Measurements from ENCODE around the gene OR2T2.
"Not testable (repeated sequence)": the region's sequence is repeated elsewhere in the genome, so short reads cannot be mapped to it uniquely, and the experiment has no call there.

The OR2T2 gene

DNA sequence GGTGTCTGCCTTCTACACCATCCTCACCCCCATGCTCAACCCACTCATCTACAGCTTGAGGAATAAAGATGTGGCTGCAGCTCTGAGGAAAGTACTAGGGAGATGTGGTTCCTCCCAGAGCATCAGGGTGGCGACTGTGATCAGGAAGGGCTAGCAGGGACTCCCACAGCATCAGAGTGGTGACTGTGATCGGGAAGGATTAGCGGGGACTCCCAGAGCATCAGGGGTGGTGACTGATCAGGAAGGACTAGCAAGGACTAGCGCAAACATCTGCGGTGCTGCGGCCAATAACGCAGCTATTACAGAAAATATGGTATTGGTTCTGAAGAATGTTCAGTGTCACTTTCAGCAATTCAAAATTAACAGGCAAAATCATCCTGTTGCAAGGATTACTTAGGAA lies 8.2 kb downstream of the OR2T2 start:
- DNase-seq, result not testable (repeated sequence)

DNA sequence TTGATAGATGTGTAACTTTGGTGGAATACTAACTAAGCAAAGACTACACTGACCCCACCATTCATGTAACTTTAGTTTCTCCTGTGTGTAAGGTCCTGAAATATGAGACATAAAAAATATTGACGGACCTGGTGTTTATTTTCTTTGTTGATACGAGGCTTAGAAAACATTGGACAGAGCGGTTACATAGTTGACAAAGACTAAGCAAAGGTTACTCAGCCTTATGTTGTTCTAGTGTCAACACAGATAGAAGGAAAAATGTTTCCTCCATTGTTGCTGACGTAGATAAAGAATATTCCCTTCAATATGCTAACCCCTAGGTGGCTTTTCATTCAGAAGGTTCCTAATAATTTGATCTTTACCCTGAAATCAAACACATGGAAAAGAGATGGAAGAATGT lies 9.6 kb downstream of the OR2T2 start:
- DNase-seq, result not testable (repeated sequence)

DNA sequence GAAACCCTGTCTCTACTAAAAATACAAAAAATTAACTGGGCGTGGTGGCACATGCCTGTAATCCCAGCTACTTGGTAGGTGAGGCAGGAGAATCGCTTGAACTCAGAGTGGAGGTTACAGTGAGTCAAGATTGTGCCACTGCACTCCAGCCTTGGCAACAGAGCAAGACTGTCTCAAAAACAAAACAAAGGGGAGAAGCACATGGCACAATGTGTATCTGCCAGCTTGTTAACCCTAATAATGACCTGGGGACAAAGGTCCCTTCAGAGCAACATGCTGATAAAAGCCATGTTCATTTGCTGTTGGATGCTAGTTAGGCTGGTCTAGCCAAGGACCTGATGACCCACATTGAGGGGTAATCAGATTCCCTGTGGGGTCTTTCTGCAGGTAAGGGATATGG lies 11.2 kb downstream of the OR2T2 start:
- not testable (repeated sequence) for DNase-seq

DNA sequence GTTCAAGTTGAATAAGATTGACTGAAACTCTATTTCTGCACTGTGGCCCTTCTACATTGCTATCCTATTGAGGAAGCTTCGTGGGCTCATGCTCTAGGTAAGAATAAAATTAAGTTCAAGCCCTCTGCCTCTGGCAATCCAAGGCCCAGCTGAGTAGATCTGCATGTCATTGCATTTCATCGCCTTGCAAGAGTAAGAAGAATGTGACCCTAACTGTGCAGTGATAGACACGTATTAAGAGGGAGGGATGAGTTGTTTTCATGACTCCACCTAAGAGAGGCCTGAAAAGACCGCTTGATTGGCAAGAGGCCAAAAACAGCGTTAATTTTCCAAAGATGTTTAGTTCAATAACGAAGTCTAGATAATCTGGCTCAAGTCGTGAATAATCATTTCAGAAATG lies 13.7 kb downstream of the OR2T2 start:
- DNase-seq, result not testable (repeated sequence)

DNA sequence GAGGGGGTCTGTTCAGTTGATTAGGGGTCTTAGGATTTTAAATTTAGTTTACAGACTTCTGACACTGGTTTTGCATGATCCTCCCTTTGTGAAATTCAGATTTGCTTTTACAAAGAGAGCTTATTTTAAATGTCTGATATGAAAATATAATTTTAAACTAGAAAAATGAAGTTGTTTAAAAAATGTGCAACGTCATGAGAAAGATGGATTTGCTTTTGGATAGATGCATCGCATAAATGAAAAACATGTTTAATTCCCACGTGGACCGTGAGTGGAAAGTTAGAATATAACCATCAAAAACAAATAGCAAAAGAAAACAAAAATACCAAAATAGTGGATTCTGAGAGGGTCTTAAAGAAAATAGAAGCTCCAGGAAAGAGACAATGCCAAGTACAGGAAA lies 25.7 kb downstream of the OR2T2 start:
- no peak for DNase-seq

DNA sequence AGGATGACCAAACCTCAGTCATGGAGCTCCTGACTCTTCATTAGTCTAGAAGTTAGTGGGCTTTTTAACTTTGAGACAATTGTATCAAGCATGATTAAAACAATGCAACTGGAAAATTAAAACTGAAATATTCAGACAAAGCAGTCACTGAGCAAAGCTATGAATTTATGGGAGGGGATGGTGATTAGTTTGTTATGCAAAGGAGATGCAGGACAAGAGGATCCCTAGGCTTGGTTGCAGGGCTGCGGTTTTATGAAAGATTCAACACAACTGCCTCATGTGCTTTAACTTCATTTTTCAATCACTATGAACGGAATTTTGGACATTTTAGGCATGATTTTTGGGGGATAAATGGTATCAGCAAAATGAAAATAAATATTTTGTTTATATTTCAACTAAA lies 26.7 kb downstream of the OR2T2 start:
- not testable (repeated sequence) for DNase-seq

DNA sequence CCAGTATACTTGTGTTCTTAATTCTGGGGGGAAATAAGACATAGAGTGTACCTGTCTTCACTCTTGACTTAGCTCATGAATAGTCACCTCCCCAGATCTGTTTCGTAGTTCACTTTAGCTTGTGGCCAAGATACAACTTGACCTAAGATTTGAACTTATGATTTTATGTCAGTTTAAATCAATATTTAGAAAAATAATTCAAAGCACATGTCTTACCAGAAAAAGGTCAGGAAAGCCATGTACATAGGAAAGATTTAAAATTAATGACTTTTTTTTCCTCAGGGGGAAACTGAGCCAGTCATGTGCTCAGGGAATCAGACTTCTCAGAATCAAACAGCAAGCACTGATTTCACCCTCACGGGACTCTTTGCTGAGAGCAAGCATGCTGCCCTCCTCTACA lies 27.6 kb downstream of the OR2T2 start, which contains the start of gene OR2T3:
Gene OR2T3, plus strand, starts transcription at position 301 of the 400 bp plus-strand sequence. Its CDS starts 0 bp downstream, at position 301.
- DNase-seq, result not testable (repeated sequence)

DNA sequence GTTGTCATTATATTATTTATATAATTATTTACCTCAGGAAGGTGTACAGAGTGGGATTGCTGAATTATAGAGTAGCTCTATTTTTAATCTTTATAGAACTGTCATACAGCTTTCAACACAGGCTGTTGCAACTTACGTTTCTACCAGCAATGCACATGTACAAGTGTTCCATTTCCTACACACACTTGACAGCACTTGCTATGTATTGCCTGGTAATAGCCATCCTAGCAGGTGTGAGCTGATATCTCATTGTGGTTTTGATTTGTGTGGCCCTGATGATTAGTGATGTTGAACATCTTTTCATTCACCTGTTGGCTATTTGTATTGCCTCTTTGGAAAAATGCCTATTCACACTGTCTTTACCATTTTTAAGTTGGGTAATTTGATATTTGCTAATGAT lies 30.2 kb downstream of the OR2T2 start:
- DNase-seq, result not testable (repeated sequence)

DNA sequence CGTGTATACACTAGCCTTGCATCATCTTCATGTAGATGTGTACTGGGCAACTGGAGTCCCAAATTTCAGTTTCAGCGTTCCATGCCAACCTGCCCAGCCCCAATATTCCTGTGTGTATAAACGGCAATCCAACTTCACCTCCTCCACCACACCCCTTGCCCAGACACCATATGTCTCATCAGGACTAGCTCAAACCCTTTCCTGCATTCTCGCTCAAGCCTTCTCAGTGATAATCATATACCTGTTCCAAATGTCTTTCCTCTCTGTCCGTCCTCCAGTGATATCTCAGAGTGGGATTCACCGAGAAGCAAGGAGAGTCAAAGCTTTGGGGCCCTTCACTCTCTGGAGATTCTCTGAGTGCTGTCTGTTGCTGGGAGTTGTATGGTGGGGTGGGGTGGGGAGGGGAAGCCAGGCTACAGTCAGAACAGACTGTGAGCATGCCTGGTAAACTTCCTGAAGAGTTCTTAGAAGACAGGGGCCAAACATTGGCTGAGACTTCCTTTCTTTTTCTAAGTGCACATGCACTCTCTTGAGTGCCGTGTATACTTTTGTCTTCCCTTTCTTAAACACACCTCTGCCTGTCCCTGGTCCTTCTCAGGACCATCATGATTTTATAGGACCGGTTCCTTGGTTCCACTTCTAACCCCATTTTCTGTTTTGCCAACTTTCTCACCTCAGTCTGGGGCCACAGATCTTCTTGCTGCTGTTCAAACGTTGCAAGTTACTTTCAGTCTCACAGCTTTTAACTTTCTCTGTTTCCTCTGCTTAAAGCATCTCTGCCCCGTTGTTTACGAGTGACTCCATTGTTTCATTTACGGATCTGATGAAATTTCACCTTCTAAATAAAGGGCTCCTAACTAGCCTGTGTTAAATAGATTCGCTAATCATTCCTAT lies 36.5 kb downstream of the OR2T2 start:
- DNase-seq, result not testable (repeated sequence)

DNA sequence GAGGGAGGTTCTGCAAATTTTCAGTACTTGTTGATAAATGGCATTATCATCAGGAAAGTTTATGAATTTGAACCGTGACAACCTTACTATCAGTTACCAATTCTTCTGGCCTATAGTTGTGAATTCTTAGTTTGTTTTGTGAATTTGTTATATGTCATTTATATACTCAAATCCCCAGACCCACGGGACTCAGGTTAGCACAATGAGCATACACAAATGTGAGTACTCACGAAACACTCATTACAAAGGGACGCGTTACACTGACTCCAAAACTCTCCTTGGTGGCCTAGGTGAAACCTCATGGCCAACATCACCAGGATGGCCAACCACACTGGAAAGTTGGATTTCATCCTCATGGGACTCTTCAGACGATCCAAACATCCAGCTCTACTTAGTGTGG lies 42.9 kb downstream of the OR2T2 start, which contains the start of gene OR2T5:
Gene OR2T5, plus strand, starts transcription at position 301 of the 400 bp plus-strand sequence. Its CDS starts 0 bp downstream, at position 301.
- DNase-seq, result not testable (repeated sequence)

DNA sequence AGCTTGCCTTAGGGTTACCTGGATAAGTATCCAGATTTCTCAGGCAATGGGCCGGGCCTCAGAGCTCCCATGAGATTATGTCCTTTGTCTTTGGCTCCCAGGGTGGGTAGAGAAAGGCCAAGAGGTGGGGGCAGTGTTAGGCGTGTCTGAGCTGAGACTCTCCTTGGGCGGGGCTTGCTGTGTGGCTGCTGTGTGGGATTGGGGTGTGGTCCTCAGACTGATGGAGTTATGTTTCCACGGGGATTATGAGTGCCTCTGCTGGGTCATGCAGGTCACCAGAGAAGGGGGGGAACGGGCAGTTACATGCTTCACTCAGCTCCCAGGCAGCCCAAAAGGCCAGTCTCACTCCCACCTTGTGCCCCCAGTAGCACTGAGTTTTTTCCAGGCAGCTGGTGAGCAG lies 51.2 kb downstream of the OR2T2 start:
- DNase-seq, result not testable (repeated sequence)

DNA sequence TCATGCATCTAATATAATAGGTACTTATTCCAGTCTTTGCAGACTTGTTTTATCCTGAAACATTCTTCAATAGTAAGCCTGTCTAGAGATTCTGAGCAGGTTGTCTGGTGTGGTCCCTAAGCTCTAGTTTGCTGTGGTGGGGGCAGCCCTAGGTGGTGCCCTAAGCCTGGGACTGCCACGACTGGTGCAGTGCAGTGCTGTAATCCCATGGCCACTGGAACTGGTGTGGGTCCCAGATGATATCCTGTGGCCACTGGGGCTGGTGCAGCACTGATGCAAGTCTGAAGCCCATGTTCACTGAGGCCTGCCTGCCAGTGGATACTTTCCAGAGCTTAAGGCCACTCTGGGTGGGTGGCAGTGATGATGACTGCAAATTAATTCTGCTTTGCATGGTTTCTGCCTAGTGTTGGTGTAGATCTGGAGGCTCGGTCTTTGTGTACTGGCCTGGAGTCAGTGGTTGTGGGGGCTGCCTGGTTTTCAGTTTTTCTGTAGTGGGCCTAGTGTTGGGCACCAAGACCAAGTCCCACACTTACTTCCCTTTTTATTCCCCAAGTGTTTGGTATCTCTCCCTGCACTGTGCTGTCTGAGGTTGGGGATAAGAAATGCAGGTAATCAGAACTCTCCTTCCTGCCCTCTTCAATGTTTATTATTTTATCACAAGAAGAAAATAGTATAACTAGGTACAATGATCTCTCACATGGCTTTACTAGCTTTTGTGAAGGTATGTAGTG lies 55.0 kb downstream of the OR2T2 start:
- not testable (repeated sequence) for DNase-seq

Measured in NCI-H187 treated with DMSO at 0.1 percent for 48 hours (cell line).